Colonic mucosa (tissue), 4 donors: ENCODE data around the gene REXO4. TPM values are rescaled to one million over a fixed set of nuclear protein-coding genes. Genes with fewer than 3 reads are reported as not detected.
"Not testable (repeated sequence)": the region's sequence is repeated elsewhere in the genome, so short reads cannot be mapped to it uniquely, and the experiment has no call there.

Source experiments
- DNase-seq: peaks from one replicate; pipeline ENCODE4 v3.0.0-alpha.2; 2020
- H3K27ac ChIP-seq: fragments of 200-600 bp; one replicate; pipeline ENCODE4 v1.8.0; 2021
- H3K27me3 ChIP-seq: fragments of 200-600 bp; one replicate; pipeline ENCODE4 v1.8.0; 2021
- H3K36me3 ChIP-seq: fragments of 200-600 bp; one replicate; pipeline ENCODE4 v1.8.0; 2021
- H3K4me1 ChIP-seq: fragments of 200-600 bp; one replicate; pipeline ENCODE4 v1.8.0; 2021; ENCODE audit warnings: mild to moderate bottlenecking
- H3K4me3 ChIP-seq: fragments of 200-600 bp; one replicate; pipeline ENCODE4 v1.8.0; 2021
- H3K9ac ChIP-seq, 2 donors: one replicate each; pipeline ENCODE4 v1.7.0; 2013; ENCODE audit warnings: control low read depth in 2 of 2, low read depth in 2 of 2, low read length in 2 of 2
- H3K9me3 ChIP-seq: fragments of 200-600 bp; one replicate; pipeline ENCODE4 v1.8.0; 2021
- intact Hi-C: fragments of 100-400 bp; cut with DNase I; formaldehyde crosslinking; loops from one replicate; pipeline ENCODE4 v1.14.1; 2022
- total RNA-seq, 2 donors: library from RNA; stranded (reverse); fragmentation: NEBNext Ultra II Directional in 1 of 2; extraction: Animal tissue kit (Norgen Biotek cat#: 25700) in 1 of 2; gene quantifications; one replicate each; pipeline ENCODE4 v1.2.1, GENCODE V29; 2021
- TF ChIP-seq, protein P1 (sequence below): fragments of 200-600 bp; IDR thresholded peaks from one replicate; pipeline ENCODE4 v1.8.0; 2022; ENCODE audit warnings: antibody characterized with exemption, mild to moderate bottlenecking
- donor health status: healthy.
- donor health status: DM: no; HTN: no; CAD: no.
- donor health status: DM: no; HTN: no; CAD: no.

Gene REXO4
- total RNA-seq, 2 donors from 2014 or later, result 17.3 to 38.6 TPM

- no peak for DNase-seq
- Histone ChIP-seq H3K9me3 (no peaks in the 10 kb centered on the region), H3K27ac (no peak overlapping the region), H3K36me3 (no peaks in the 10 kb centered on the region), H3K4me1 (no peaks in the 10 kb centered on the region), H3K9ac (no peak overlapping the region), H3K4me3 (no peak overlapping the region), H3K27me3 (no peaks in the 10 kb centered on the region)
- intact Hi-C loops, result loop anchor here (5.0 kb wide), 1 partner anchor 38 kb away; the partner anchor contains the start of gene REXO4
- TF ChIP-seq, protein P1, sequence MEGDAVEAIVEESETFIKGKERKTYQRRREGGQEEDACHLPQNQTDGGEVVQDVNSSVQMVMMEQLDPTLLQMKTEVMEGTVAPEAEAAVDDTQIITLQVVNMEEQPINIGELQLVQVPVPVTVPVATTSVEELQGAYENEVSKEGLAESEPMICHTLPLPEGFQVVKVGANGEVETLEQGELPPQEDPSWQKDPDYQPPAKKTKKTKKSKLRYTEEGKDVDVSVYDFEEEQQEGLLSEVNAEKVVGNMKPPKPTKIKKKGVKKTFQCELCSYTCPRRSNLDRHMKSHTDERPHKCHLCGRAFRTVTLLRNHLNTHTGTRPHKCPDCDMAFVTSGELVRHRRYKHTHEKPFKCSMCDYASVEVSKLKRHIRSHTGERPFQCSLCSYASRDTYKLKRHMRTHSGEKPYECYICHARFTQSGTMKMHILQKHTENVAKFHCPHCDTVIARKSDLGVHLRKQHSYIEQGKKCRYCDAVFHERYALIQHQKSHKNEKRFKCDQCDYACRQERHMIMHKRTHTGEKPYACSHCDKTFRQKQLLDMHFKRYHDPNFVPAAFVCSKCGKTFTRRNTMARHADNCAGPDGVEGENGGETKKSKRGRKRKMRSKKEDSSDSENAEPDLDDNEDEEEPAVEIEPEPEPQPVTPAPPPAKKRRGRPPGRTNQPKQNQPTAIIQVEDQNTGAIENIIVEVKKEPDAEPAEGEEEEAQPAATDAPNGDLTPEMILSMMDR, result no peak
These were observed 37.3 kb upstream of the REXO4 start for GRCh38 chr9:133454943-133455673.

DNA sequence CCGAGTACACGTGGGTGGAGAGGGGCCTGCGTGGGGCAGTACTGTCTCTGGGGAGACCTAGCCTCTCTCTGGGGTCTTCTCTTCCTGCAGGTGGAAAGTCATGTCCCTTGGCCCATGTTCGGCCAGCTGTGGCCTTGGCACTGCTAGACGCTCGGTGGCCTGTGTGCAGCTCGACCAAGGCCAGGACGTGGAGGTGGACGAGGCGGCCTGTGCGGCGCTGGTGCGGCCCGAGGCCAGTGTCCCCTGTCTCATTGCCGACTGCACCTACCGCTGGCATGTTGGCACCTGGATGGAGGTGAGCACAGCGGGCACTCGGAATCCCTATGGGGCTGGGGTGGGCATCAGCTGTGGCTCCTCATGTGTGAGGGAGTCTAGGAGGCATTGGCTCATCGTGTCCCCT is 36.5 kb upstream of the REXO4 start:
- no peaks in the 10 kb centered on the region for H3K36me3 ChIP-seq
- no peaks in the 10 kb centered on the region for H3K4me1 ChIP-seq
- H3K4me3 ChIP-seq, result no peak overlapping the region
- no peaks in the 10 kb centered on the region for H3K27me3 ChIP-seq
- intact Hi-C loops, result no loop called here
- H3K9ac ChIP-seq, result no peak overlapping the region
- H3K27ac ChIP-seq, result no peak overlapping the region
- TF ChIP-seq, protein P1, result no peak
- no peaks in the 10 kb centered on the region for H3K9me3 ChIP-seq
- no peak for DNase-seq

- no peaks in the 10 kb centered on the region for H3K4me1 ChIP-seq
- H3K9ac ChIP-seq, result no peak overlapping the region
- no peaks in the 10 kb centered on the region for H3K9me3 ChIP-seq
- H3K4me3 ChIP-seq, result no peak overlapping the region
- no peaks in the 10 kb centered on the region for H3K27me3 ChIP-seq
- intact Hi-C loops, result no loop called here
- no peak overlapping the region for H3K27ac ChIP-seq
- DNase-seq, result no peak
- TF ChIP-seq, protein P1, result no peak
- no peaks in the 10 kb centered on the region for H3K36me3 ChIP-seq
These were observed 35.8 kb upstream of the REXO4 start for GRCh38 chr9:133453651-133454050.

GRCh38 chr9:133452562-133452961 is 34.8 kb upstream of the REXO4 start:
- H3K36me3 ChIP-seq, result no peaks in the 10 kb centered on the region
- intact Hi-C loops, result no loop called here
- no peak overlapping the region for H3K27ac ChIP-seq
- no peaks in the 10 kb centered on the region for H3K4me1 ChIP-seq
- DNase-seq, result no peak
- no peaks in the 10 kb centered on the region for H3K9me3 ChIP-seq
- H3K27me3 ChIP-seq, result no peaks in the 10 kb centered on the region
- H3K9ac ChIP-seq, result no peak overlapping the region
- TF ChIP-seq, protein P1, result no peak
- H3K4me3 ChIP-seq, result no peak overlapping the region

GRCh38 chr9:133451865-133452264 is 34.1 kb upstream of the REXO4 start:
- H3K9me3 ChIP-seq, H3K4me3 ChIP-seq, H3K27me3 ChIP-seq: not testable (repeated sequence)

GRCh38 chr9:133449760-133450159 is 31.9 kb upstream of the REXO4 start:
- Histone ChIP-seq H3K4me1 (no peaks in the 10 kb centered on the region), H3K36me3 (no peaks in the 10 kb centered on the region), H3K27ac (no peak overlapping the region), H3K9ac (no peak overlapping the region), H3K9me3 (no peaks in the 10 kb centered on the region), H3K4me3 (no peak overlapping the region), H3K27me3 (no peaks in the 10 kb centered on the region)
- intact Hi-C loops, result no loop called here
- DNase-seq, result peak; percentile 66
- TF ChIP-seq, protein P1, result no peak

More at GRCh38 chr9:133451865-133452264, 34.1 kb upstream of the REXO4 start:
- H3K27ac ChIP-seq, H3K36me3 ChIP-seq, intact Hi-C loops, DNase-seq, H3K4me1 ChIP-seq, H3K9ac ChIP-seq: not testable (repeated sequence)
